HCT116 (cell line): ENCODE results near the gene FAM237B. TPM values are rescaled to one million over a fixed set of nuclear protein-coding genes. Genes with fewer than 3 reads are reported as not detected.

Experiments
- ATAC-seq: fragments of 200-7000 bp; cut with Tn5 transposase; 2 replicates; pipeline ENCODE4 v1.9.1; 2020; ENCODE audit warnings: mild to moderate bottlenecking, moderate library complexity
- BruUV-seq: library from RNA; stranded (reverse); fragments of 400-500 nt; replicated peaks from 2 replicates; lab custom pipeline; 2021; lab: Mats Ljungman, UMichigan
- CTCF ChIA-PET: fragments of 300-600 bp; sonication (Branson Sonifier 250); formaldehyde crosslinking; loops from one replicate; lab custom pipeline; 2021; ENCODE audit warnings: antibody characterized with exemption; lab: Charles Lee
- POLR2A ChIA-PET: fragments of 300-600, 350-600 bp; sonication (Branson Sonifier 250); formaldehyde crosslinking; loops from one replicate; lab custom pipeline; 2021; ENCODE audit warnings: antibody characterized with exemption; lab: Charles Lee
- RAD21 ChIA-PET, 2 experiments: fragments of 300-600 bp; sonication (Branson Sonifier 250); formaldehyde crosslinking; loops; one replicate each; lab custom pipeline; 2023; ENCODE audit warnings: low total read pairs in 2 of 2; ENCODE audit not compliant: uncharacterized antibody in 2 of 2, unreplicated experiment in 2 of 2, low non-redundant PET in 1 of 2; lab: Charles Lee
- DNase-seq: peaks from one replicate; pipeline ENCODE4 v3.0.0-alpha.2; 2010; ENCODE audit warnings: low read depth, low spot score
- H2AFZ ChIP-seq: fragments of 200-600 bp; shearing (Covaris generic), sonication (generic); 2 replicates; pipeline ENCODE4 v1.6.1; 2017; ENCODE audit warnings: low read depth, mixed run types, mixed read lengths, antibody characterized with exemption, low read length; ENCODE audit not compliant: poor library complexity, severe bottlenecking
- H3K27ac ChIP-seq: 2 replicates; pipeline ENCODE4 v1.5.1; 2012; ENCODE audit warnings: low read depth, low read length
- H3K27me3 ChIP-seq: fragments of 200-600 bp; sonication (generic); 2 replicates; pipeline ENCODE4 v1.6.1; 2016; ENCODE audit warnings: mixed run types, low read length, mixed read lengths; ENCODE audit not compliant: insufficient read depth
- H3K36me3 ChIP-seq, 2 experiments: fragments of 200-500 bp in 1 of 2; fragments of 200-600 bp in 1 of 2; sonication (Bioruptor generic) in 1 of 2; sonication (generic) in 1 of 2; 2 replicates each; pipeline versions ENCODE4 v1.5.1 to v1.6.1; 2014 to 2016; ENCODE audit warnings: low read length in 2 of 2, inconsistent platforms in 1 of 2, mixed read lengths in 1 of 2, mixed run types in 1 of 2; ENCODE audit not compliant: insufficient read depth in 2 of 2, control insufficient read depth in 1 of 2
- H3K4me1 ChIP-seq, 2 experiments: fragments of 200-600 bp in 1 of 2; sonication (generic) in 1 of 2; 2 replicates each; pipeline versions ENCODE4 v1.5.1 to v1.6.1; 2012 to 2017; ENCODE audit warnings: low read length in 2 of 2, inconsistent platforms in 1 of 2, mild to moderate bottlenecking in 1 of 2, mixed read lengths in 1 of 2, mixed run types in 1 of 2, moderate library complexity in 1 of 2; ENCODE audit not compliant: insufficient read depth in 2 of 2, control insufficient read depth in 1 of 2
- H3K4me2 ChIP-seq: fragments of 200-600 bp; sonication (generic); 2 replicates; pipeline ENCODE4 v1.6.1; 2017; ENCODE audit warnings: mixed run types, low read length, mixed read lengths
- H3K4me3 ChIP-seq, 2 experiments: fragments of 200-600 bp in 1 of 2; sonication (generic) in 1 of 2; replicated peaks in 1 of 2; 2 replicates each; pipeline ENCODE4 v1.5.1; 2011 to 2016; ENCODE audit warnings: low read length in 2 of 2, control low read depth in 1 of 2, low read depth in 1 of 2, mild to moderate bottlenecking in 1 of 2, mixed read lengths in 1 of 2, mixed run types in 1 of 2
- H3K79me2 ChIP-seq: fragments of 200-600 bp; sonication (generic); 2 replicates; pipeline ENCODE4 v1.6.1; 2017; ENCODE audit warnings: mild to moderate bottlenecking, mixed run types, low read length, moderate library complexity, mixed read lengths; ENCODE audit not compliant: insufficient read depth
- H3K9ac ChIP-seq: fragments of 200-600 bp; sonication (generic); 2 replicates; pipeline ENCODE4 v1.6.1; 2016; ENCODE audit warnings: low read length, mixed read lengths
- H3K9me2 ChIP-seq: fragments of 200-600 bp; sonication (generic), shearing (Covaris generic); 2 replicates; pipeline ENCODE4 v1.6.1; 2017; ENCODE audit warnings: mixed run types, mild to moderate bottlenecking, moderate library complexity; ENCODE audit not compliant: insufficient read depth
- H3K9me3 ChIP-seq, 2 experiments: fragments of 200-500 bp in 1 of 2; fragments of 200-600 bp in 1 of 2; sonication (Bioruptor generic) in 1 of 2; sonication (generic) in 1 of 2; 2 replicates each; pipeline ENCODE4 v1.6.1; 2014 to 2017; ENCODE audit warnings: low read length in 2 of 2, mixed read lengths in 2 of 2, inconsistent platforms in 1 of 2, low read depth in 1 of 2, mild to moderate bottlenecking in 1 of 2, mixed run types in 1 of 2, moderate library complexity in 1 of 2; ENCODE audit not compliant: control insufficient read depth in 1 of 2, insufficient read depth in 1 of 2
- H4K20me1 ChIP-seq: fragments of 200-600 bp; sonication (generic), shearing (Covaris generic); 2 replicates; pipeline ENCODE4 v1.6.1; 2017; ENCODE audit warnings: mixed run types, mild to moderate bottlenecking, moderate library complexity; ENCODE audit not compliant: insufficient read depth
- ATF3 ChIP-seq: IDR thresholded peaks from 2 replicates; pipeline ENCODE4 v1.6.1; 2012
- CBX3 ChIP-seq: IDR thresholded peaks from 2 replicates; pipeline ENCODE4 v1.6.1; 2012; ENCODE audit warnings: low read depth
- CEBPB ChIP-seq: IDR thresholded peaks from 2 replicates; pipeline ENCODE4 v1.6.1; 2012; ENCODE audit warnings: low read depth
- CTCF ChIP-seq, 3 experiments: fragments of 200-600 bp in 1 of 3; sonication (generic) in 1 of 3; IDR thresholded peaks in 2 of 3; conservative IDR thresholded peaks in 1 of 3; 2 replicates each; pipeline ENCODE4 v1.5.1; 2012 to 2017; ENCODE audit warnings: low read depth in 2 of 3, low read length in 2 of 3, antibody characterized with exemption in 1 of 3, borderline replicate concordance in 1 of 3, control low read depth in 1 of 3, mild to moderate bottlenecking in 1 of 3, mixed read lengths in 1 of 3, mixed run types in 1 of 3, moderate library complexity in 1 of 3; ENCODE audit not compliant: insufficient read depth in 1 of 3
- ELF1 ChIP-seq: IDR thresholded peaks from 2 replicates; pipeline ENCODE4 v1.6.1; 2012; ENCODE audit warnings: low read depth, borderline replicate concordance
- EZH2 ChIP-seq: fragments of 200-600 bp; sonication (generic); IDR thresholded peaks from 2 replicates; pipeline ENCODE4 v1.6.1; 2017; ENCODE audit warnings: antibody characterized with exemption, mixed run types
- EZH2phosphoT487 ChIP-seq: fragments of 200-600 bp; IDR thresholded peaks from 2 replicates; pipeline ENCODE4 v1.6.1; 2018; ENCODE audit warnings: antibody characterized with exemption, borderline replicate concordance
- FOSL1 ChIP-seq: IDR thresholded peaks from 2 replicates; pipeline ENCODE4 v1.6.1; 2012; ENCODE audit warnings: low read depth
- JUND ChIP-seq: IDR thresholded peaks from 2 replicates; pipeline ENCODE4 v1.6.1; 2012
- POLR2A ChIP-seq: IDR thresholded peaks from 2 replicates; pipeline ENCODE4 v1.7.0; 2011; ENCODE audit warnings: borderline replicate concordance; ENCODE audit not compliant: insufficient read depth, insufficient read length; ENCODE audit errors: extremely low read depth
- POLR2AphosphoS5 ChIP-seq: IDR thresholded peaks from 2 replicates; pipeline ENCODE4 v1.6.1; 2011; ENCODE audit warnings: mild to moderate bottlenecking, low read depth, low read length, moderate library complexity
- SIN3A ChIP-seq: IDR thresholded peaks from 2 replicates; pipeline ENCODE4 v1.6.1; 2012; ENCODE audit warnings: low read depth
- SP1 ChIP-seq: IDR thresholded peaks from 2 replicates; pipeline ENCODE4 v1.6.1; 2012; ENCODE audit warnings: low read depth
- SRF ChIP-seq: IDR thresholded peaks from 2 replicates; pipeline ENCODE4 v1.6.1; 2012; ENCODE audit warnings: low read depth
- TCF7L2 ChIP-seq: IDR thresholded peaks from 2 replicates; pipeline ENCODE4 v1.7.0; 2011; ENCODE audit warnings: borderline replicate concordance, inconsistent platforms; ENCODE audit not compliant: insufficient read depth, insufficient read length; ENCODE audit errors: extremely low read depth
- ZBTB33 ChIP-seq: IDR thresholded peaks from 2 replicates; pipeline ENCODE4 v1.6.1; 2011; ENCODE audit warnings: mild to moderate bottlenecking, low read length, moderate library complexity; ENCODE audit not compliant: insufficient replicate concordance; ENCODE audit errors: extremely low read depth
- ZFX ChIP-seq: fragments of 450-650 bp; IDR thresholded peaks from 2 replicates; pipeline ENCODE4 v1.6.1; 2017
- ZNF274 ChIP-seq: fragments of 200-500 bp; sonication (Bioruptor generic); IDR thresholded peaks from 2 replicates; pipeline ENCODE4 v1.6.1; 2014; ENCODE audit warnings: mild to moderate bottlenecking, low read depth, low read length, inconsistent platforms
- intact Hi-C: fragments of 100-400 bp; cut with micrococcal nuclease; formaldehyde crosslinking; loops from 2 replicates; pipeline ENCODE4 v1.10.0; 2022
- total RNA-seq: library from RNA; stranded (reverse); gene quantifications from one replicate; pipeline ENCODE4 v1.2.1, GENCODE V29; 2021; ENCODE audit not compliant: unreplicated experiment

Gene FAM237B
- total RNA-seq, 1 experiment from 2014 or later: not detected

GRCh38 chr7:90334193-90334843 is 13.2 kb upstream of the FAM237B start:
- BruUV-seq: no TSS peak
- ChIA-PET CTCF (no interaction called here), RAD21 (no interaction called here)
- H3K9me2 ChIP-seq: no peaks in the 10 kb centered on the region
- no peak overlapping the region for H3K4me3 ChIP-seq
- H3K9me3 ChIP-seq: no peaks in the 10 kb centered on the region; a peak in 1 of 4 replicates
- no peaks in the 10 kb centered on the region for H3K36me3 ChIP-seq
- no peaks in the 10 kb centered on the region for H3K79me2 ChIP-seq
- no peak overlapping the region for H3K27ac ChIP-seq
- no peak overlapping the region for H3K9ac ChIP-seq
- intact Hi-C loops: no loop called here
- no peak for ATAC-seq
- H4K20me1 ChIP-seq: no peaks in the 10 kb centered on the region
- TF ChIP-seq EZH2phosphoT487 (no peak), JUND (no peak), EZH2 (no peak), ZNF274 (no peak), ELF1 (no peak), CEBPB (no peak), TCF7L2 (no peak), SP1 (no peak), FOSL1 (no peak), SRF (no peak), CTCF (IDR thresholded peaks at IDR 0.05 in 2 of 3, conservative IDR thresholded peaks at IDR 0.05 in 1 of 3; ENCODE audit: borderline replicate concordance in 1 of 3, insufficient read depth in 1 of 3, low read depth in 2 of 3, low read length in 2 of 3) (no peak), CBX3 (no peak), SIN3A (no peak), POLR2AphosphoS5 (no peak), ZBTB33 (no peak), ATF3 (no peak), POLR2A (no peak), ZFX (no peak)
- TF ChIP-seq, all 23 proteins: peak for 0
- POLR2A ChIA-PET: no interaction called here
- no peaks in the 10 kb centered on the region for H3K27me3 ChIP-seq
- no peak for DNase-seq
- H3K4me2 ChIP-seq: no peak overlapping the region
- no peaks in the 10 kb centered on the region for H3K4me1 ChIP-seq
- no peak overlapping the region for H2AFZ ChIP-seq
